LNCAP (cell line): ENCODE measurements around the gene AP1S3.

ENCODE experiments used
- TF ChIP-seq, protein P1 (sequence below): fragments of 450-650 bp; IDR thresholded peaks from 2 replicates; pipeline ENCODE4 v1.5.1; 2017; ENCODE audit warnings: mild to moderate bottlenecking

The AP1S3 gene

DNA sequence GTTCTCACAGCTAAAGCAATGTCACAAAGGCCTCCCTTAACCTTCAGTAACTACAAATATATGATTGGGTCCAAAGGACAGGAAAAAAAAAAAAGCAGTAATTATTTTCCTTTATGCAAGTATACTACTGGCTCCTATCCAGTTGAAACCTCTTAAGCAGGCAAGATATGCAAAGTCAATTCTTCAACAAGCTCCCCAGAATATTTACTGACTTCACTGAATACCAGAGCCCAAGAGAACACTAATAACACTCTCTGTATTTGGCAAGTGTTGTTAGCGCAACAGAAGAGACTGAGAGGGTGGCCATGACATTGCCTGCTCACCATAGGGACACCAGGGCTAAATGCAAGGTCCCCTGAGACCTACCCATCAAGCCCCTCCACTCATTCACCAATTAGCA is 74.5 kb downstream of the AP1S3 start:
- TF ChIP-seq, protein P1, sequence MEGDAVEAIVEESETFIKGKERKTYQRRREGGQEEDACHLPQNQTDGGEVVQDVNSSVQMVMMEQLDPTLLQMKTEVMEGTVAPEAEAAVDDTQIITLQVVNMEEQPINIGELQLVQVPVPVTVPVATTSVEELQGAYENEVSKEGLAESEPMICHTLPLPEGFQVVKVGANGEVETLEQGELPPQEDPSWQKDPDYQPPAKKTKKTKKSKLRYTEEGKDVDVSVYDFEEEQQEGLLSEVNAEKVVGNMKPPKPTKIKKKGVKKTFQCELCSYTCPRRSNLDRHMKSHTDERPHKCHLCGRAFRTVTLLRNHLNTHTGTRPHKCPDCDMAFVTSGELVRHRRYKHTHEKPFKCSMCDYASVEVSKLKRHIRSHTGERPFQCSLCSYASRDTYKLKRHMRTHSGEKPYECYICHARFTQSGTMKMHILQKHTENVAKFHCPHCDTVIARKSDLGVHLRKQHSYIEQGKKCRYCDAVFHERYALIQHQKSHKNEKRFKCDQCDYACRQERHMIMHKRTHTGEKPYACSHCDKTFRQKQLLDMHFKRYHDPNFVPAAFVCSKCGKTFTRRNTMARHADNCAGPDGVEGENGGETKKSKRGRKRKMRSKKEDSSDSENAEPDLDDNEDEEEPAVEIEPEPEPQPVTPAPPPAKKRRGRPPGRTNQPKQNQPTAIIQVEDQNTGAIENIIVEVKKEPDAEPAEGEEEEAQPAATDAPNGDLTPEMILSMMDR, result no peak

DNA sequence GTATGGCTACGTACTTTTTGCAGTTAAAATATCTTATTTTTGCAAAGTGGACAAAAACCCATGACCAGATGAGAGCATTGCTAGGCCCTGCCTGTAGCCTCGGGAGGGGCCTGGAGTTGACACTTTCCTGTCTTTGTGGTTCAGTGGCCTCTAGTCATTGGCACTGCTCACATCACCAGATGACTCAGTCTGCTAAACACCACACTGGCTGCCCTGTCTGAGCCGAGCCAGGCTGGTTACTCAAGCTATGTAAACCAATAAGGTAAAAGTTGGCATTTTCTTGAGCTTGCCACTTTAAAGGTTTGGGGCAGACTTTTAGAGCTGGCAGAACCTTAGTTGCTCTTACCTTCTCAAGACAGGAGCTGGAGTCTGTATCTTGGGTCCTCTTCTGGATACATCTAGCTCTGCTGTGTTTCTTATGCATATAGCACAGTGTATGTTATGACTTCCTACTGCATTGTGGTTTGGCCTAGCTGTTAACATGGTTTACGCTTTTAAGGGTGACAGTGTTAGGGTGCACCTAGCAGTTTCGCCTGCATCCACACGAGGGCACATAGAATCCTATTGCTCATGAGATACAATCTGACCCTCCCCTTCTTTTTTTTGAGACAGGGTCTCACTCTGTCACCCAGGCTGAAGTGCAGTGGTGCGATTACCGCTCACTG is 76.4 kb downstream of the AP1S3 start:
- TF ChIP-seq, protein P1, result no peak

DNA sequence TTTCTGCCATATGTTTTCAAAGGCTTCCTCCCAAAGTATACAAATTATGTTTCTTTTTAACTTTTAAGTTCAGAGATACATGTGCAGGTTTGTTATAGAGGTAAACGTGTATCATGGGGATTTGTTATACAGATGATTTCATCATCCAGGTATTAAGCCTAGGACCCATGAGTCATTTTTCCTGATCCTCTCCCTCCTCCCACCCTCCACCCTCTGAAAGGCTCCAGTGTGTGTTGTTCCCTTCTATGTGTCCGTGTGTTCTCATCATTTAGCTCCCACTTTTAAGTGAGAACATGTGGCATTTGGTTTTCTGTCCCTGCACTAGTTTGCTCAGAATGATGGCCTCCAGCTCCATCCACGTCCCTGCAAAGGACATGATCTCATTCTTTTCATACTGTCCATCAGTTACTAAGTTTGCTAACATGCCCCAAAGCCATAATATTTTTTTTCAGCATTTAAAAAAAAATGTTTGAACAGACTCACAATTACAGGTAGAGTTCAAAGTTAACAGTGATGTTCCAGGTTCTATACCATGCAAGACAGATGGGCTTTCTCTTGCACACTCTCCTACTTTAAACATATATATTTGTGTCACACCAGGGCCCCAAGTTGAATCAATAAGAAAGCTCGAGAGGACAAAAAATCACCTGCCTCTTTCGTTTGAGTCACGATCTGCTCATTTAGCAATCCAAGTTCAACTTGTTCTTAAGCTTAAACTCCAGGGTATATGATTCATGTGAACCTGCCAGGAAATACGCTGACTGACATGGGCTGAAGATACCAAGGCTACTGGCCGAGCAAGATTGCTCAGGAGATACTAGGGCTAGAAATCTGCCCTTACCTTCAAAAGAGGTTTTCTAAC is 77.6 kb downstream of the AP1S3 start:
- TF ChIP-seq, protein P1, result no peak

DNA sequence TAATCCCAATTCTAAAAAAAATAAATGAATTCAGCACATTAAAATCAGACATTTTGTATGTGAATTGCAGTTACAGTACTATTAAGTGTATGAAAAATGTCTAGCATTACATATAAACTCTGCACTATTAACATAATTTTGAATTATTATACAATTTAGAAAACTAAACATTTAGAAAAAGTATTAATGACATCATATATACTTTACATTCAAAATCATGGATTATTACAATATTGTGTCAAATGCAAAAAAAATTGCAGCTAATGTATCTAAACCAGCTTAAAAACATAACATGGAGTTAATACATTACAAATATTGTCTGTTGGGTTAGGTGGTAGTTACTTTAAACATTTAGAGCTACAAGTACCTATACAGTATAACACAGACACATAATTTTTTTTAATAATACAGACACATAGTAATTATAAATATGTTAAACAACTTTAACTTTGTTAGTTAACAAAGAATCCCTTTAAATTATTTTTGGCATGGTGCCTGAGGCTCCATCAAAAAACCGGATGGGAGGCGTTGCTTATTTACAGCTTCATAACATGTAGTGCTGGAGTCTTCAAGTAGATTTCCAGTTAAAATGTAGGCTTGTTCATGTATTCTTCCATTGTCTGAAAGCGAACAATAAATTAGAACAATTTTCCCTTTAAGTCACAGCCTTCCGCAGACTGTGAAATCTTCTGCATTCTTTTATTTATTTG is 79.1 kb downstream of the AP1S3 start:
- TF ChIP-seq, protein P1, result no peak

DNA sequence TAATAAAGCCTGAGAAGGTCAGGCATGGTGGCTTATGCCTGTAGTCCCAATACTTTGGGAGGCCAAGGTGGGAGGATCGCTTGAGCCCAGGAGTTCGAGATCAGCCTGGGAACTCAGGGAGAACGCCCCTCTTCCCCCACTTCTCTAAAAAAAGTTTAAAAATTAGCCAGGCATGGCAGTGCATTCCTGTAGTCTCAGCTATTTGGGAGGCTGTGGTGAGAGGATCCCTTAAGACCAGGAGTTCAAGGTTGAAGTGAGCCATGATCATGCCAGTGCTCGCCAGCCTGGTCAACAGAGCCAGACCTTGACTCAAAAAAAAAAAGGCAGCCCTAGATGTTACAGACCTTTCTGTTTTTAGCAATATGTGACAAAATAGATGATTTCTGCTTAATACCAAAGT is 83.4 kb downstream of the AP1S3 start:
- TF ChIP-seq, protein P1, result no peak

DNA sequence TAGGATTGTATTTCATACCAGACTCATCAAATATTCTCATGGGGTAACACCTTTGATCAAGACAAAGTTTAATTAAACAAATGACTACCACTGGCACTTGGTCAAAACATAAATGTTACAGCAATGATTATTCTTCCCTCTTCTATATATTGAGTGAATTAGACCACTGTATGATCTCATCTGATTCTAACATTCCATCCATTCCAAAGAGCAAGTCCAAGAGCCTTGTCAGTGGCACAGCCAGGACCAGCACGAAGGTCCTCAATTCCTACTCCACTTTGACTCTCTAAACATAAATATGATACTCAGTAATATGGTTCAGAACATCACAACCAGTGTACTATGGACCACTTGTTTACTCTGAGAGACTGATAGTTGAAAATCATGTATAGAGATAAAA is 86.4 kb downstream of the AP1S3 start:
- TF ChIP-seq, protein P1, result no peak

DNA sequence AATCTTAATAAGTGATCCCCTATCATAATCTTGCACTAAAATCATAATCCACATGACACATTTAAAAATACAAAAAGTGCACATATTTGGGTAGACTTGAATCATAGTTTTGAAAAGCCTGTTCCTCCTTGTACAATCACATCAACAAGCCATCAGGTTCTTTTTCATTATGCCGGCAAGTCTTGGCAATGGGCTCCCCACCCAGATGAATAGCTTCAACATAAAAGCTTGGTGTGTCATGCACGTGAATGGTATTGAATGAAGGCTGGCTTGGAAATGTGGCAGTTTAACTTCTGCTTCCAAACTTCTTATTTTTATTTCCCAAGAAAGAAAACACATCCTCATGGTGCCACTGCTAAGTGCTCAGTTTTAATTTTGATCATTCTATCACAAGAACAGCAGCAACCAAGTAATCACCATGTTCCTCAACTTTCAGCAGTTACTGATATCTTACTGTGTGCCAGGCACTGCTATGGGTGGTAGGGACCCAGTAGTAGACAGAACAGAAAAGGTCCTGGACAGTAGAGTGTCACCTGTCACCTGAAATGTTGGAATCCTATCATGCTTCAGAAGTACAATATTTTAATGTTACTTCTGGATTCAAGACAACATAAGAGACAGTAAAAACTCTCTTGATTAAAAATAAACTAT is 89.9 kb downstream of the AP1S3 start:
- TF ChIP-seq, protein P1, result no peak
